SK-N-SH (cell line): ENCODE measurements around the gene RCE1. TPM values are rescaled to one million over a fixed set of nuclear protein-coding genes. Genes with fewer than 3 reads are reported as not detected.
A peak's percentile ranks its signal among the peaks of the same experiment; 100 is the strongest.

Experiments
- CTCF ChIA-PET: fragments of 300-600, 350-600 bp; formaldehyde crosslinking; extraction: SDS; loops from one replicate; lab custom pipeline; 2021; lab: Yijun Ruan, JAX
- POLR2A ChIA-PET: fragments of 350-600 bp; sonication (Branson Sonifier 250); formaldehyde crosslinking; extraction: SDS; loops from one replicate; lab custom pipeline; 2020; ENCODE audit warnings: antibody characterized with exemption, inconsistent platforms; lab: Yijun Ruan, JAX
- DNase-seq: peaks from one replicate; pipeline ENCODE4 v3.0.0; 2012
- H2AFZ ChIP-seq: fragments of 200-600 bp; sonication (generic); 2 replicates; pipeline ENCODE4 v1.8.1; 2016; ENCODE audit warnings: antibody characterized with exemption, mild to moderate bottlenecking, low read depth
- H3F3A ChIP-seq: fragments of 200-600 bp; sonication (generic); replicated peaks from 2 replicates; pipeline ENCODE3; 2016; ENCODE audit warnings: antibody characterized with exemption, mild to moderate bottlenecking; ENCODE audit not compliant: insufficient read depth
- H3K27ac ChIP-seq, 2 experiments: fragments of 200-500 bp in 1 of 2; fragments of 200-600 bp in 1 of 2; sonication (Bioruptor generic) in 1 of 2; sonication (generic), shearing (Covaris generic) in 1 of 2; 2 replicates each; pipeline versions ENCODE4 v1.5.1 to v1.6.1; 2014 to 2016; ENCODE audit warnings: low read depth in 2 of 2, inconsistent platforms in 1 of 2, low read length in 1 of 2, mild to moderate bottlenecking in 1 of 2, mixed read lengths in 1 of 2
- H3K27me3 ChIP-seq: fragments of 200-600 bp; sonication (generic), shearing (Covaris generic); 2 replicates; pipeline ENCODE4 v1.6.1; 2016; ENCODE audit warnings: mixed run types; ENCODE audit not compliant: insufficient read depth
- H3K36me3 ChIP-seq, 2 experiments: fragments of 200-500 bp in 1 of 2; fragments of 200-600 bp in 1 of 2; sonication (Bioruptor generic) in 1 of 2; sonication (generic) in 1 of 2; replicated peaks in 1 of 2; 2 replicates each; pipeline versions ENCODE3 to v1.5.1; 2014 to 2016; ENCODE audit warnings: low read length in 1 of 2, mild to moderate bottlenecking in 1 of 2; ENCODE audit not compliant: insufficient read depth in 2 of 2, control insufficient read depth in 1 of 2
- H3K4me1 ChIP-seq, 2 experiments: fragments of 200-500 bp in 1 of 2; fragments of 200-600 bp in 1 of 2; sonication (Bioruptor generic) in 1 of 2; sonication (generic), shearing (Covaris generic) in 1 of 2; 2 replicates each; pipeline versions ENCODE4 v1.5.1 to v1.6.1; 2014 to 2016; ENCODE audit warnings: low read depth in 1 of 2, low read length in 1 of 2, mixed run types in 1 of 2; ENCODE audit not compliant: insufficient read depth in 2 of 2, control insufficient read depth in 1 of 2
- H3K4me2 ChIP-seq: fragments of 200-600 bp; sonication (generic), shearing (Covaris generic); 2 replicates; pipeline ENCODE4 v1.6.1; 2017; ENCODE audit warnings: mixed run types
- H3K4me3 ChIP-seq, 2 experiments: fragments of 200-500 bp in 1 of 2; fragments of 200-600 bp in 1 of 2; sonication (Bioruptor generic) in 1 of 2; sonication (generic), shearing (Covaris generic) in 1 of 2; 2 replicates each; pipeline versions ENCODE4 v1.5.1 to v1.8.1; 2014 to 2016; ENCODE audit warnings: low read depth in 2 of 2, inconsistent platforms in 1 of 2, low read length in 1 of 2, mild to moderate bottlenecking in 1 of 2, mixed read lengths in 1 of 2, moderate library complexity in 1 of 2
- H3K79me2 ChIP-seq: fragments of 200-600 bp; sonication (generic); 2 replicates; pipeline ENCODE4 v1.8.1; 2017; ENCODE audit warnings: mild to moderate bottlenecking; ENCODE audit not compliant: insufficient read depth
- H3K9ac ChIP-seq: fragments of 200-600 bp; sonication (generic); 2 replicates; pipeline ENCODE4 v1.6.1; 2017; ENCODE audit warnings: mixed run types
- H3K9me2 ChIP-seq: fragments of 200-600 bp; sonication (generic); 2 replicates; pipeline ENCODE4 v1.6.1; 2017; ENCODE audit warnings: mixed run types
- H3K9me3 ChIP-seq: fragments of 200-600 bp; sonication (generic); 2 replicates; pipeline ENCODE4 v1.6.1; 2017; ENCODE audit warnings: mixed run types, mild to moderate bottlenecking, moderate library complexity
- H4K20me1 ChIP-seq: fragments of 200-600 bp; sonication (generic); 2 replicates; pipeline ENCODE4 v1.6.1; 2017; ENCODE audit warnings: mild to moderate bottlenecking, mixed run types; ENCODE audit not compliant: insufficient read depth
- CHD2 ChIP-seq: fragments of 150-350 bp; IDR thresholded peaks from 2 replicates; pipeline ENCODE4 v1.6.1; 2018; ENCODE audit warnings: low read length; ENCODE audit not compliant: partially characterized antibody
- EP300 ChIP-seq, 2 experiments: IDR thresholded peaks; 2 replicates each; pipeline versions ENCODE4 v1.4.0 to v1.6.1; 2012; ENCODE audit warnings: borderline replicate concordance in 1 of 2, low read depth in 1 of 2, low read length in 1 of 2
- FOSL2 ChIP-seq: IDR thresholded peaks from 2 replicates; pipeline ENCODE4 v1.4.0; 2012; ENCODE audit warnings: low read depth, mild to moderate bottlenecking, moderate library complexity, borderline replicate concordance
- JUND ChIP-seq: IDR thresholded peaks from 2 replicates; pipeline ENCODE4 v1.4.0; 2012
- MEF2A ChIP-seq: IDR thresholded peaks from 2 replicates; pipeline ENCODE4 v1.4.0; 2012; ENCODE audit warnings: low read depth, borderline replicate concordance
- MXI1 ChIP-seq: IDR thresholded peaks from 2 replicates; pipeline ENCODE4 v1.6.1; 2012; ENCODE audit warnings: mild to moderate bottlenecking, low read depth, low read length, improper control_type of control experiment
- NFIC ChIP-seq: IDR thresholded peaks from 2 replicates; pipeline ENCODE4 v1.4.0; 2012; ENCODE audit warnings: borderline replicate concordance
- RAD21 ChIP-seq: IDR thresholded peaks from 2 replicates; pipeline ENCODE4 v1.6.1; 2012; ENCODE audit warnings: mild to moderate bottlenecking, low read length
- RCOR1 ChIP-seq: fragments of 150-350 bp; IDR thresholded peaks from 2 replicates; pipeline ENCODE4 v1.6.1; 2017; ENCODE audit warnings: antibody characterized with exemption, low read length
- RFX5 ChIP-seq: IDR thresholded peaks from 2 replicates; pipeline ENCODE4 v1.6.1; 2012; ENCODE audit warnings: mild to moderate bottlenecking, improper control_type of control experiment, low read length
- RXRA ChIP-seq: IDR thresholded peaks from 2 replicates; pipeline ENCODE4 v1.4.0; 2012; ENCODE audit warnings: low read depth, mild to moderate bottlenecking, borderline replicate concordance
- SMC3 ChIP-seq: IDR thresholded peaks from 2 replicates; pipeline ENCODE4 v1.6.1; 2012; ENCODE audit warnings: low read depth, low read length, improper control_type of control experiment
- TAF1 ChIP-seq: IDR thresholded peaks from 2 replicates; pipeline ENCODE4 v1.6.1; 2012; ENCODE audit warnings: low read depth, mild to moderate bottlenecking, low read length, moderate library complexity, borderline replicate concordance
- TCF12 ChIP-seq: IDR thresholded peaks from 2 replicates; pipeline ENCODE4 v1.4.0; 2012
- TEAD4 ChIP-seq: IDR thresholded peaks from 2 replicates; pipeline ENCODE4 v1.4.0; 2012; ENCODE audit warnings: mild to moderate bottlenecking, borderline replicate concordance; ENCODE audit not compliant: insufficient read depth
- WGBS: methylation state at CpG from one replicate; pipeline ENCODE4 v1.1.6; 2017; ENCODE audit warnings: low lambda C conversion rate; 5-methylcytosine and 5-hydroxymethylcytosine counted together
- polyA plus RNA-seq, 3 experiments: library from polyadenylated mRNA; depleted of rRNA; stranded (reverse); fragments of >200 nt; gene quantifications; 2 replicates each; pipeline ENCODE4 v1.2.3, GENCODE V29; 2012
- TF ChIP-seq, protein P1 (sequence below): fragments of 150-350 bp; IDR thresholded peaks from 2 replicates; pipeline ENCODE4 v1.6.1; 2016; ENCODE audit warnings: mild to moderate bottlenecking, low read depth, low read length
- TF ChIP-seq, protein P2 (sequence below): IDR thresholded peaks from 2 replicates; pipeline ENCODE4 v1.4.0; 2012; ENCODE audit warnings: low read depth, borderline replicate concordance
- TF ChIP-seq, protein P3 (sequence below): fragments of 200-600 bp; sonication (generic); IDR thresholded peaks from 2 replicates; pipeline ENCODE4 v1.6.1; 2017; ENCODE audit warnings: antibody characterized with exemption, mild to moderate bottlenecking, moderate library complexity

The RCE1 gene
- polyA plus RNA-seq, 1 of the 3 experiments (the other 2 are of a cell fraction) = 25.0 TPM

DNA sequence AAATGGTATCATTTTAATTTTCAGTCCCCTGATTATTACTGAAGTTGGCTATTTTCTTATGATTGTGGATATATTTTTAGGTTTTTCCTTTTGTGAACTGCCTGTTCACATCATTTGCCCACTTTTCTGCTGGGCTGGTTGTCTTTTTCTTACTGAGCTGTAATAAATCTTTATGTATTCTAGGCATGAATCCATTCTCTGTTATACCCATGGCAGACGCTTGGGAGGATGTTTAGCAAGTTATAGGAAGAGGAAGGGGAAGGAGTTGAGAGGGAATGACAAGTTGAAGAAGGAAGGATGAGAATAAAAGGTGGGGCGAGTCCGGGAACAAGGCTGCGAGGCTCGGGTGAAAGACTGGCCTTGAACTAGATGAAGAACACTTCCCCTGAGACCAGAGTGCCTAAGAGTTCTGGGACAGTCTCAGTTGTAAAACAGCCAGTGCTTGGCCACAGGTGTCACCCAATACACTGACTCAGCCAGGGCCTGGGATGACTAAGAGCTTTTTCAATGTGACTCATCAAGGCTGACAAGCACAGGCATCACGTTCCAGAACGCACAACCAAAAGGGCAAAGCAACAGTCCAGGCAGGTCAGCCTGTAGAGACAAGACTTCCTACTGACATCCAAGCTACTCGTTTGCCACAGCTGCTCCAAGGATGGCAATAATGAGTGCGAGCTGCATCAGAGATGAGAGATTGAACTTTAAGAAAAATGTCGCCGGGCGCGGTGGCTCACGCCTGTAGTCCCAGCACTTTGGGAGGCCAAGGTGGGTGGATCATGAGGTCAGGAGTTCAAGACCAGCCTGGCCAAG lies 48.8 kb downstream of the RCE1 start (continued):
- TF ChIP-seq RCOR1 (no peak), RAD21 (no peak), TAF1 (no peak)

DNA sequence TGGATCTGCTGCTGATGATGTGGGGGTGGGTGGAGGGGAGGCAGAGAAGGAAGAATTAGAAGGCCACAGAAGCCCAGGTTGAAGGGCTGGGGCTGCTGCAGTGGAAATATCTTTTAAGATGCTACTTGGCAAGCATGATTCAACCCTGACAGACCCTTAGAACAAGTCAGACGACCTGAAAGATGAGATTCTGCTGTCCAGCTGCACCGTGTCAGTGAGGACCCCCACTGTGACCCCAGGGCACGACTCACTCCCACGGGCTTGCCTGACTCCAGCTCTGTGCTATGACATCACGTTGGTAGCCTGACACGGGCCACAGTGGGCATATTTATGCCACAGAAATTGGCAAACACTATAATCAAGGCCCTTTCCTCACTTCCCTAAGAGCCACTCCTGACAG lies 49.7 kb downstream of the RCE1 start:
- Histone ChIP-seq H3K27me3 (no peaks in the 10 kb centered on the region), H4K20me1 (no peaks in the 10 kb centered on the region), H3K4me2 (0 out of 2 replicates have a peak overlapping the region, but pooled peaks have one; percentile 5), H3K9ac (no peak overlapping the region), H3K27ac (peak overlapping the region in 1 of 2 experiments; percentile 53; a peak in 2 of 4 replicates), H3K4me3 (no peak overlapping the region), H3K79me2 (no peaks in the 10 kb centered on the region), H3K9me3 (no peaks in the 10 kb centered on the region), H2AFZ (no peak overlapping the region), H3K4me1 (0 out of 4 replicates have a peak, but pooled peaks cover 0 to 3% of the 10 kb centered on the region in 2 experiments), H3K36me3 (no peaks in the 10 kb centered on the region), H3F3A (peaks cover 8% of the 10 kb centered on the region), H3K9me2 (no peaks in the 10 kb centered on the region)
- ChIA-PET POLR2A (interaction anchor here (0.7 kb wide), 1 partner anchor 212 kb away, joined by 3 read pairs; no protein-coding TSS in a partner anchor), CTCF (interaction anchor here (0.7 kb wide), 1 partner anchor 10 kb away, joined by 3 read pairs; no protein-coding TSS in a partner anchor)
- DNase-seq = no peak
- TF ChIP-seq RXRA (no peak), TCF12 (no peak), CHD2 (no peak), JUND (no peak), EP300 (IDR thresholded peaks at IDR 0.05; ENCODE audit: borderline replicate concordance in 1 of 2, low read depth in 1 of 2, low read length in 1 of 2) (no peak), RCOR1 (no peak), NFIC (no peak), FOSL2 (no peak), MEF2A (no peak), RAD21 (no peak), TEAD4 (no peak), RFX5 (no peak), SMC3 (no peak), MXI1 (no peak)
- TF ChIP-seq, protein P1, sequence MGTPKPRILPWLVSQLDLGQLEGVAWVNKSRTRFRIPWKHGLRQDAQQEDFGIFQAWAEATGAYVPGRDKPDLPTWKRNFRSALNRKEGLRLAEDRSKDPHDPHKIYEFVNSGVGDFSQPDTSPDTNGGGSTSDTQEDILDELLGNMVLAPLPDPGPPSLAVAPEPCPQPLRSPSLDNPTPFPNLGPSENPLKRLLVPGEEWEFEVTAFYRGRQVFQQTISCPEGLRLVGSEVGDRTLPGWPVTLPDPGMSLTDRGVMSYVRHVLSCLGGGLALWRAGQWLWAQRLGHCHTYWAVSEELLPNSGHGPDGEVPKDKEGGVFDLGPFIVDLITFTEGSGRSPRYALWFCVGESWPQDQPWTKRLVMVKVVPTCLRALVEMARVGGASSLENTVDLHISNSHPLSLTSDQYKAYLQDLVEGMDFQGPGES = no peak
- TF ChIP-seq, protein P2, sequence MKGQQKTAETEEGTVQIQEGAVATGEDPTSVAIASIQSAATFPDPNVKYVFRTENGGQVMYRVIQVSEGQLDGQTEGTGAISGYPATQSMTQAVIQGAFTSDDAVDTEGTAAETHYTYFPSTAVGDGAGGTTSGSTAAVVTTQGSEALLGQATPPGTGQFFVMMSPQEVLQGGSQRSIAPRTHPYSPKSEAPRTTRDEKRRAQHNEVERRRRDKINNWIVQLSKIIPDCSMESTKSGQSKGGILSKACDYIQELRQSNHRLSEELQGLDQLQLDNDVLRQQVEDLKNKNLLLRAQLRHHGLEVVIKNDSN = no peak
- TF ChIP-seq, protein P3, sequence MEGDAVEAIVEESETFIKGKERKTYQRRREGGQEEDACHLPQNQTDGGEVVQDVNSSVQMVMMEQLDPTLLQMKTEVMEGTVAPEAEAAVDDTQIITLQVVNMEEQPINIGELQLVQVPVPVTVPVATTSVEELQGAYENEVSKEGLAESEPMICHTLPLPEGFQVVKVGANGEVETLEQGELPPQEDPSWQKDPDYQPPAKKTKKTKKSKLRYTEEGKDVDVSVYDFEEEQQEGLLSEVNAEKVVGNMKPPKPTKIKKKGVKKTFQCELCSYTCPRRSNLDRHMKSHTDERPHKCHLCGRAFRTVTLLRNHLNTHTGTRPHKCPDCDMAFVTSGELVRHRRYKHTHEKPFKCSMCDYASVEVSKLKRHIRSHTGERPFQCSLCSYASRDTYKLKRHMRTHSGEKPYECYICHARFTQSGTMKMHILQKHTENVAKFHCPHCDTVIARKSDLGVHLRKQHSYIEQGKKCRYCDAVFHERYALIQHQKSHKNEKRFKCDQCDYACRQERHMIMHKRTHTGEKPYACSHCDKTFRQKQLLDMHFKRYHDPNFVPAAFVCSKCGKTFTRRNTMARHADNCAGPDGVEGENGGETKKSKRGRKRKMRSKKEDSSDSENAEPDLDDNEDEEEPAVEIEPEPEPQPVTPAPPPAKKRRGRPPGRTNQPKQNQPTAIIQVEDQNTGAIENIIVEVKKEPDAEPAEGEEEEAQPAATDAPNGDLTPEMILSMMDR = no peak
- WGBS = 67% methylated on average over 3 of the region's 6 CpGs
